ENCODE data around the gene RPS27.
"Not testable (repeated sequence)": the region's sequence is repeated elsewhere in the genome, so short reads cannot be mapped to it uniquely, and the experiment has no call there.

Gene RPS27

GRCh38 chr1:153962088-153963029, 28.2 kb upstream of the RPS27 start:
- no peak for DNase-seq

DNA sequence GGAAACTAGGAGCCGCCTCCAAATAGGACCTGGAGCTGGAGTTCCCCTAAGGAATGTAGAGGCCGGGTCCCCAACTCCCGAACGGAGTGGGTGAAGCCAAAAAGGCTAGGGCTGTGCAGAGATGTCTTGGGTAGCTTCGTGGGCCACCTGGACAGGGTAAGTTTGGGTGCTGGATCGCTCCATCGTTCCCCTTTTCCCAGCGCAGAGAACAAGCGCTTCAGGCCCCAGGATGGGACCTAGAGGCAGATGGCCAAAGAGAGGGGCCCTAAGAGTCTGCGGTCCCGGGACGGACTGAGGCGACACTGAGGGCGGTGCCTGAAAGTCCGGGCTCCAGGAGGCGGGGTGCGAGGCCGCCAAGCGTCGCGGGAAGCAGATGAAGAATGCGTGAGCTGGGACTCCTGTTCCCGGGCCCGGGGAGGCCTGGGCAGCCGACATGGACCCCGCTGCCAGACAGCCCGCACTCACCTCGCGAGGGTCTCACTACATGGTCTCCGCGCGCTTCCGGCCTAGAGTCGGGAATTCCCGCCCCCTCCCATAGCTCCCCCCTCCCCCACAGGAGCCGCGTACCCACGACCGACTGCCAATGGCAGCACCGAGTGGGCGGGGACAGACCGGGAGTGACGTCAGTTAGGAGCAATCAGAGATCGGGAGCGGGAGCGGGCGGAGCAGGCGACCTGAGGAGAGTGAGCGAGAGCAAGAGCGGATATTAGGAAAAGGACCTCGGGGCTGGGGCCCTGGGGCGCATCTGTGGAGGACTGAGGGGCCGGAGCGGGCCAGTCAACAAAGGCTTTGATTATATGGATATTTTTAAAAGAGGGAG, 27.3 kb upstream of the RPS27 start, which contains the start of gene SLC39A1:
Gene SLC39A1, minus strand, starts transcription at position 508 of the 820 bp plus-strand sequence. CDS start 822 bp downstream, outside the sequence.
- peak; percentile 98 for DNase-seq

- DNase-seq, result peak; percentile 22
Observed at GRCh38 chr1:153963850-153964331, 26.7 kb upstream of the RPS27 start.

GRCh38 chr1:153967107-153967999, 23.2 kb upstream of the RPS27 start, which contains the start of gene CREB3L4:
Gene CREB3L4, plus strand, starts transcription at chr1:153967902. Its CDS starts 624 bp downstream, at chr1:153968526.
- DNase-seq, result peak; percentile 98

- DNase-seq, result peak; percentile 55
Observed at GRCh38 chr1:153968000-153968363, 22.6 kb upstream of the RPS27 start.

DNA sequence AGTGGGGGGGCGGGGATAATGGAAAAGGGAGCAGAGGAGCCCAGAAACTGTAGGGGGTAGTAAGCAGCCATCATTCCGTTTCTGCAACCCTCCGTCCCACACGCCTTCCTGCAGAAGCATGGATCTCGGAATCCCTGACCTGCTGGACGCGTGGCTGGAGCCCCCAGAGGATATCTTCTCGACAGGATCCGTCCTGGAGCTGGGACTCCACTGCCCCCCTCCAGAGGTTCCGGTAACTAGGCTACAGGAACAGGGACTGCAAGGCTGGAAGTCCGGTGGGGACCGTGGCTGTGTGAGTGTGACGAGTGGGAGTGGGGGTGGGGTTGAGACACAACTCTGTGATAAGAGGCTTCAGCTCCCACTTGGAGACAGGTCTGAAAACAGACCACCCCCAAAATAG, 22.2 kb upstream of the RPS27 start:
- DNase-seq, result no peak

GRCh38 chr1:153968972-153969371, 21.6 kb upstream of the RPS27 start:
- DNase-seq, result no peak

DNA sequence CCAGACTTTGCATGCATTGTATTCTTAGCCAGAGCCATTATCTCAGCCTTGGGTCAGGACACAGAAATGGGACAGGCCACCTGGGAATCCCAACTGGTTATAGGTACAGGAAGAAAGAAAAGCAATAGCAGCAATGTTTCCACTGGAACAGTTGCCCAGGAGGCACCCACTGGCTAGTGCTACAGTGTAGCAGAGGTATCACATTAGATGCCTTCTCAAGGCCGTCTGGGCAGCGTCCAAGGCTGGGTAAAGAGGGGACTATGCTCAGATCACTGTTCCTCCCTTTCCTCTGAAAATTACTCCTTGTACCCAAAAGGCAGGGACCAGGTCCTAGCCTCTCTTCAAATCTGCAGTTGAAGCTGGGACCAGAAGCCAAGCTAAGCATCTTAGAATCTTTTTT, 20.2 kb upstream of the RPS27 start:
- no peak for DNase-seq

DNA sequence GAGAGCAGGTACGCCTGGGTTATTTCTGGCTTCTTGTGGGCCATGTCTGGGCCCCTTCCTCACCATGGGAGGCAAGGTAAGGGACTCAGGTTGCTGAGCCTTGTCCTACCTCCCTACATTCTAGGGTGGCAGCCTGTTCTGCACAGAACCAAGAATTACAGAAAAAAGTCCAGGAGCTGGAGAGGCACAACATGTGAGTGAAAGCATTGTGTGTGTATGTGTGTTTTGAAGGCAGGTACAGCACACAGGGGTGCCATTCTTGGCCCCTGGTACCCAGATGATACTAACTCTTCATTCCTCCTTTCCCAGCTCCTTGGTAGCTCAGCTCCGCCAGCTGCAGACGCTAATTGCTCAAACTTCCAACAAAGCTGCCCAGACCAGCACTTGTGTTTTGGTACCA, 17.5 kb upstream of the RPS27 start:
- DNase-seq, result no peak

- DNase-seq, result no peak
Observed at GRCh38 chr1:153973525-153973924, 17.0 kb upstream of the RPS27 start.

GRCh38 chr1:153976819-153977249, 13.7 kb upstream of the RPS27 start:
- DNase-seq, result no peak

- DNase-seq, result peak; percentile 80
Observed at GRCh38 chr1:153977250-153978240, 13.0 kb upstream of the RPS27 start, which contains the start of gene JTB. Gene JTB, minus strand, starts transcription at chr1:153977674. Its CDS starts 422 bp downstream, at chr1:153977252.

DNA sequence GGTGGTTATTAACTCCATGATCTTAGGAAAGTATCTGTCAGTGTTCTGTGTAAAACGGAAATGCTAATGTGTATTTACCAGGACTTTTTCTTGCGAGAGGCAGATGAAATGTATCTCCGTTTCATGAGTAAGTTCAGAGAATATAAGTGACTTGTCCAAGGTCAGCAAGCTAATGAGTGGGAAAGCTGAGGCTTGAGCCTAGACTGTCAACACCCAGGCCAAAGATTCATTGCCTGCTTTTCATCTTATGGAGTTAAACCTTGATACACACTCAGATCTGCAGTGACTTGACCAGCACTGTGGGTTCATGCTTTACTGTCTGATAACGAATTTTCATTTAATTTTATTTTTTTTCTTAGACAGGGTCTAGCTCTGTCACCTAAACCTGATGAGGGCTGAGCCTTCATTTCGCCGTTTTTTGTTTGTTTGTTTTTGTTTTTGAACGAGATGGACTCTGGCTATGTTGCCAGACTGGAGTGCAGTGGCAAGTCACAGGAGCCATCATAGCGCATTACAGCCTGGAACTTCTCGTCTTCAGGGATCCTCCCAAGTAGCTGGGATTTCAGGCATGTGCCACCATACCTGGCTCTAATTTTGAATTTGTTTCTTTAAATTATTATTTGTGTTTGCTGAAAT, 12.2 kb upstream of the RPS27 start:
- DNase-seq, result no peak

- not testable (repeated sequence) for DNase-seq
Observed at GRCh38 chr1:153979091-153979490, 11.5 kb upstream of the RPS27 start.

DNA sequence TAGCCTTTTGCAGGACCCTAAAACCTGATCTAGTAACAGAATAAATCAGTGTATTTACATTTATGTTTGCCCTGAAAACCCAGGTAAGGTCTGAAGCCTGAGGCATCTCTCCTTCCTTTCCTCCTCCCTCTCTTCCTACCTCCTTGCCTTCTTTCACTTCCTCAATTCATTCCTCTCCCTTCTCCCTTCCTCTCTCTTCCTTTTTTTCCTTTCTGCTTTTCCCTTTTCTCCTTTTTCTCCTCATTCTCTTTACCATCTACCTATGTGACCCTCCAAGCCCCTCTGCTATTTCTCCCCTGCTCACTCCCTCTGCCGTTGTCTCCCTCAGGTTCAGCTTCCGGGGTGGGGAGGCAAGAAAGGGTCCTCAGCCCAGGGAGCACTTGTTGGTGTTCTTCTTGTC, 8.8 kb upstream of the RPS27 start:
- not testable (repeated sequence) for DNase-seq

DNA sequence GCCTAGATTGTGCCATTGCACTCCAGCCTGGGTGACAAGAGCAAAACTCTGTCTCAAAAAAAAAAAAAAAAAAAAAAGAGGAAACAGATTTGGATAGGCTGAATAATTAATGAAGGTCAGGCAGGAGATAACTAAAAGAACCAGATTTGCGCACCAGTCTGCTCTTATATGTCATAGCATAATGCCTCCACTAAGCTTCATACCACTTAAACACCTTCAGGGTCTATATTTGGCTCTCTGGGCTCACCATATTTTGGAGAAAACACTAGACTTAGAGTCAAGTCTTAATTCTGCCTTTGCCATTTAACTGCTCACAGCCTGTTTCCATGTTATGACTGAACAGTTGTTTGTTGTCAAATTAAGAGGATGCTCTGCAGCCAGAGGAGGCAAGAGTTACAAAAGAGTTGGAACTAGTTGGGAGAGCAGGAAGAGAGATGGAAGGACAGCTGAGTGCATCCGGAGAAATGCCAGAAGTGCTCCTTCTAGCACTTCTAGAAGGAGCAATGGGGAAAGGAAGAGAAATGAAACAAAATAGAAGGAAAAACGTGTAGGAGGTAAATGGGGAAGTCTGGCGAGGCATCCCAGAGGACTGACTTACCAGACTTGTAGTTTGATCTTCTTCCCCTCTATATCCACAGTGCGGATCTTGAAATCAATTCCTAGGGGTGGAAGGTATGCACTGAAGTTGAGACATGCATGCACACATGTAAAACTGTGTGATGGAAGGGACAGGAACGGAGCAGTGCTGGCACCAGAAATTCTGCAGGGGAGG, 6.3 kb upstream of the RPS27 start:
- no peak for DNase-seq

- no peak for DNase-seq
Observed at GRCh38 chr1:153985341-153985912, 5.1 kb upstream of the RPS27 start.

DNA sequence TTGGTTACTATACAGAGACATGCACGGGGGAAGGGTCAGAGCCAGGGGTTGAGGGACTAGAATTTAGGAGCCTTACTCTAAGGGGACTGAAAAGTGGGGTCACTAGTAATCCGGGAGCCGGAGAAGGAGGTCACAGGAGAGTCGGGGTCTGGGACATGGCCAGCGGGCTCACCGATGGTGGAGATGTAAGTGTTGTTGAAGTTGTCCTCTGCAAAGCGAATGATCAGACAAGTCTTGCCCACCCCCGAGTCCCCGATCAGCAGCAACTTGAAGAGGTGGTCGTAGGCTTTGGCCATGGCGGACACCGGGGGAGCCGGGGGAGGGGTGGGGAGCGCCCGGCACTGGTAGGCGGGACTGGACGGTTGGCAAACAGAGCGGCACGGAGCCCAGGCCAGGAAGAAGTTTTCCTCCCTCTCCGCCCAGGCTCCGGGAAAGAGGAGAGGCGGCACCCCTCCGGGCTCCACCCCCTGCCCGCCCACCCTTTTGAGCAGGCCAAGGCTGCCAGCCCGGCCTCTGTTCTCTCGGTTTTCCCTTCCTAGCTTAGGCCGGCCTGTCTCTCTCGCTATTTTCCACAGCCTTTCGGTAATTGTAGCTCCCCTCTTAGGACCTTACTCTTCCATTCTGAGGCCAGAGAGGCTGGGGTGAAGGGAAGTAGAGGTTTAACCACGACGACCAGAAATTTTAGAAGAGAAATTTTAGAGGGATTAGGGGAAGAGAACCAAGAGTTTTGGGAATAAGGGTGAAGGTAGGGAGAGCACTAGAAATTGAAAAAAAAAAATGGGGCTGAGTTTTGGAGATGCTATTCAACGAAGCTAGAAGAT, 4.4 kb upstream of the RPS27 start, which contains the start of gene RAB13:
Gene RAB13, minus strand, starts transcription at position 399 of the 821 bp plus-strand sequence. Its CDS starts 103 bp downstream, at position 296.
- peak; percentile 78 for DNase-seq

Measured in NCI-H1105 (cell line).